Subcutaneous abdominal adipose tissue (tissue), 5 donors: ENCODE data around the gene COL5A2.

Experiments
- H3K27ac ChIP-seq: one replicate; pipeline ENCODE4 v1.7.0; 2013; ENCODE audit warnings: low read depth, mild to moderate bottlenecking, inconsistent platforms, low read length, moderate library complexity
- H3K27me3 ChIP-seq, 5 donors: one replicate each; pipeline ENCODE4 v1.7.0; 2013; ENCODE audit warnings: low read length in 5 of 5, inconsistent platforms in 1 of 5; ENCODE audit not compliant: control insufficient read depth in 5 of 5, insufficient read depth in 4 of 5
- H3K36me3 ChIP-seq, 5 donors: one replicate each; pipeline ENCODE4 v1.7.0; 2013; ENCODE audit warnings: low read length in 5 of 5; ENCODE audit not compliant: control insufficient read depth in 5 of 5, insufficient read depth in 5 of 5
- H3K4me1 ChIP-seq, 5 donors: one replicate each; pipeline ENCODE4 v1.7.0; 2013; ENCODE audit warnings: low read length in 5 of 5, mild to moderate bottlenecking in 3 of 5, moderate library complexity in 1 of 5; ENCODE audit not compliant: control insufficient read depth in 5 of 5, insufficient read depth in 5 of 5
- H3K4me3 ChIP-seq, 5 donors: one replicate each; pipeline ENCODE4 v1.7.0; 2013; ENCODE audit warnings: low read length in 5 of 5, low read depth in 1 of 5
- H3K9ac ChIP-seq, 5 donors: one replicate each; pipeline ENCODE4 v1.7.0; 2013; ENCODE audit warnings: low read length in 5 of 5, mild to moderate bottlenecking in 4 of 5, moderate library complexity in 3 of 5
- H3K9me3 ChIP-seq, 5 donors: one replicate each; pipeline ENCODE4 v1.7.0; 2013; ENCODE audit warnings: low read length in 5 of 5; ENCODE audit not compliant: control insufficient read depth in 5 of 5
- donor health status: healthy.
- donor health status: healthy.
- donor health status: healthy.
- donor health status: healthy.
- donor health status: healthy.

COL5A2 gene

GRCh38 chr2:189179570-189179950 is at the start of gene COL5A2:
Gene COL5A2 (minus strand): TSS chr2:189179761. CDS start chr2:189179604, 157 bp downstream.
- peak within 1 kb of the TSS; percentile 72 to 98 (median 90) for H3K4me3 ChIP-seq
- peak within 1 kb of the TSS; percentile 74 to 93 (median 86) for H3K9ac ChIP-seq
- peaks cover 0 to 21% (median 20%) of the 10 kb centered on the region in 5 donors for H3K4me1 ChIP-seq
- H3K27ac ChIP-seq: peak within 1 kb of the TSS; percentile 89
- no peaks in the 10 kb centered on the region for H3K27me3 ChIP-seq
- H3K36me3 ChIP-seq: no peaks in the 10 kb centered on the region
- peaks cover 0 to 3% (median 0%) of the 10 kb centered on the region in 5 donors for H3K9me3 ChIP-seq

- no peaks in the 10 kb centered on the region for H3K27me3 ChIP-seq
- no peak overlapping the region for H3K27ac ChIP-seq
- H3K4me1 ChIP-seq: peaks cover 0 to 5% (median 0%) of the 10 kb centered on the region in 5 donors
These were observed 46.5 kb upstream of the COL5A2 start for GRCh38 chr2:189226017-189226416.

DNA sequence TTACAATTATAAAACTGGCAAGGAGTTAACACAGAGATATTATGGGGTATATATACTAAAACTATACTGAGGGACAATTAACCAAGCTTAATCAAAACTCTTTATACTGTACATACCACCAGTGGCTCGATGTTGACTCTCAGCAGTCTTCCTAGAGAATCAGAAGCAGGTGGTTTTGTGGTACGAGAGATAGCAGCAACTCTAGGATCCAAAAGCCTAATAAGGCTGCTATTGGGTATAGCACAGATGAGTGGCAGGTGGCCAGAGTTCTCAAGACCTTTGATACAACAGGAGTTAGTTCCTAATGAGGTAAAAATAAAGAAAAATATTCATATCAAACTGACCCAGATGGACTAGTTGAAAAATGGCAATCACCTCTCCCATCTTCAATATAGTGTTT is 45.5 kb upstream of the COL5A2 start:
- Histone ChIP-seq H3K27ac (no peak overlapping the region), H3K4me1 (peaks cover 0 to 5% (median 0%) of the 10 kb centered on the region in 5 donors), H3K4me3 (no peak overlapping the region), H3K36me3 (no peaks in the 10 kb centered on the region), H3K9me3 (no peaks in the 10 kb centered on the region), H3K9ac (no peak overlapping the region), H3K27me3 (no peaks in the 10 kb centered on the region)

More at GRCh38 chr2:189226017-189226416, 46.5 kb upstream of the COL5A2 start:
- H3K9me3 ChIP-seq: no peaks in the 10 kb centered on the region
- H3K36me3 ChIP-seq: no peaks in the 10 kb centered on the region
- no peak overlapping the region for H3K9ac ChIP-seq
- no peak overlapping the region for H3K4me3 ChIP-seq

GRCh38 chr2:189222468-189223105 is 43.0 kb upstream of the COL5A2 start:
- peak overlapping the region in 1 of 5 donors; percentile 4 for H3K9ac ChIP-seq
- H3K27ac ChIP-seq: no peak overlapping the region
- no peaks in the 10 kb centered on the region for H3K27me3 ChIP-seq
- no peaks in the 10 kb centered on the region for H3K36me3 ChIP-seq
- no peaks in the 10 kb centered on the region for H3K9me3 ChIP-seq
- H3K4me1 ChIP-seq: peaks cover 0 to 5% (median 0%) of the 10 kb centered on the region in 5 donors
- no peak overlapping the region for H3K4me3 ChIP-seq

- Histone ChIP-seq H3K27me3 (no peaks in the 10 kb centered on the region), H3K9ac (peak overlapping the region in 1 of 5 donors; percentile 4), H3K4me1 (peaks cover 0 to 5% (median 0%) of the 10 kb centered on the region in 5 donors), H3K9me3 (no peaks in the 10 kb centered on the region), H3K36me3 (no peaks in the 10 kb centered on the region), H3K4me3 (no peak overlapping the region), H3K27ac (no peak overlapping the region)
These were observed 42.4 kb upstream of the COL5A2 start for GRCh38 chr2:189221811-189222467.

- H3K9me3 ChIP-seq: no peaks in the 10 kb centered on the region
- H3K4me3 ChIP-seq: no peak overlapping the region
- no peaks in the 10 kb centered on the region for H3K36me3 ChIP-seq
- no peaks in the 10 kb centered on the region for H3K27me3 ChIP-seq
- H3K27ac ChIP-seq: no peak overlapping the region
- H3K9ac ChIP-seq: no peak overlapping the region
- H3K4me1 ChIP-seq: peaks cover 0 to 5% (median 0%) of the 10 kb centered on the region in 5 donors
These were observed 38.7 kb upstream of the COL5A2 start for GRCh38 chr2:189218236-189218635.

DNA sequence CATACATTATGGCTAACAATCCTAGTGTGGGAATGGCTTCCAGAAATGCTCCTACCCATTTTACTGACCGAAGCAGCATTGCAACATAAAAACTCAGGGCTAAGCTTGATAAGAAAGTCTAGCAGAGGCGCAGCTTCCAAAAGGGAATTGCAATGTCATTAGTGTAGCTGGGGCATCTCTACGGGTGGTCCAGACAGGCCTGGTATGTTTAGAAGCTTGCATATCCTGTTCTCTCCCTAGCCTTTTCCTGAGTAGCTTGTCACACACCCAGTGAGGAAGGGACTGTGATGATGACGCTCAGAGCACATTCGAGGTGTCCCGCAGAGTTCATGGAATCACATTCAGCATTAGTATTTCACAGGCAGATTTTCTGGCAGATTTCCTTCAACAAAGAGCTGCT is 38.0 kb upstream of the COL5A2 start:
- Histone ChIP-seq H3K9me3 (no peaks in the 10 kb centered on the region), H3K9ac (no peak overlapping the region), H3K36me3 (no peaks in the 10 kb centered on the region), H3K4me3 (no peak overlapping the region), H3K27ac (no peak overlapping the region), H3K4me1 (peaks cover 0 to 3% (median 0%) of the 10 kb centered on the region in 5 donors), H3K27me3 (no peaks in the 10 kb centered on the region)

GRCh38 chr2:189217051-189217450 is 37.5 kb upstream of the COL5A2 start:
- no peaks in the 10 kb centered on the region for H3K36me3 ChIP-seq
- H3K4me1 ChIP-seq: no peaks in the 10 kb centered on the region
- H3K27ac ChIP-seq: no peak overlapping the region
- H3K4me3 ChIP-seq: no peak overlapping the region
- no peaks in the 10 kb centered on the region for H3K9me3 ChIP-seq
- no peak overlapping the region for H3K9ac ChIP-seq
- H3K27me3 ChIP-seq: no peaks in the 10 kb centered on the region

DNA sequence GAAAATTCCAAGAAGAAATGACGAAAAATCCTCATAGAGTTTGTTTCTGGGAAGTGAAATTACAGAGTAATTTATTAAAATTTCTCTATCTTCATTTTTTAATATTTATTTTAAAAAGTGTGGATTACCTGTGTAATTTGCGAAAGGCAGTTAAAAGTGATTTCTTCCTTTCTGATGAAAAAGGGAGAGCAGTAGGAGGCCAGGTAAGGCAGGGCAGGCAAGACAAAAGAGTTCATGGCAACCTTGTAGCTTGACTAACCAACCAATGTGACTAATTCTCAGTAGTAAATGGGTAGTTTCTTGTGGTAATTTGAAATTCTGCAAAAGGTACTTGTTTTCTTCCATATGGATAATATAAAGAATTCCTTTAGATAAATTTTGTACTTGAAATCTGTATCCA is 34.9 kb upstream of the COL5A2 start:
- Histone ChIP-seq H3K27me3 (no peaks in the 10 kb centered on the region), H3K9ac (no peak overlapping the region), H3K9me3 (no peaks in the 10 kb centered on the region), H3K36me3 (no peaks in the 10 kb centered on the region), H3K4me1 (peaks cover 0 to 12% (median 10%) of the 10 kb centered on the region in 5 donors), H3K27ac (no peak overlapping the region), H3K4me3 (no peak overlapping the region)

- Histone ChIP-seq H3K9ac (no peak overlapping the region), H3K36me3 (no peaks in the 10 kb centered on the region), H3K4me3 (no peak overlapping the region), H3K27me3 (no peaks in the 10 kb centered on the region), H3K9me3 (no peaks in the 10 kb centered on the region), H3K27ac (no peak overlapping the region), H3K4me1 (peaks cover 0 to 23% (median 21%) of the 10 kb centered on the region in 5 donors)
These were observed 33.7 kb upstream of the COL5A2 start for GRCh38 chr2:189213250-189213649.
